Camera-type eye (tissue), 1 donor: Measurements from ENCODE around the gene ADAD1. TPM values are rescaled to one million over a fixed set of nuclear protein-coding genes. Genes with fewer than 3 reads are reported as not detected.

Experiments used
- total RNA-seq: library from RNA; depleted of rRNA; stranded (reverse); fragments of >200 nt; gene quantifications from one replicate; pipeline ENCODE4 v1.2.3, GENCODE V29; 2014

The ADAD1 gene
- total RNA-seq: not detected

DNA sequence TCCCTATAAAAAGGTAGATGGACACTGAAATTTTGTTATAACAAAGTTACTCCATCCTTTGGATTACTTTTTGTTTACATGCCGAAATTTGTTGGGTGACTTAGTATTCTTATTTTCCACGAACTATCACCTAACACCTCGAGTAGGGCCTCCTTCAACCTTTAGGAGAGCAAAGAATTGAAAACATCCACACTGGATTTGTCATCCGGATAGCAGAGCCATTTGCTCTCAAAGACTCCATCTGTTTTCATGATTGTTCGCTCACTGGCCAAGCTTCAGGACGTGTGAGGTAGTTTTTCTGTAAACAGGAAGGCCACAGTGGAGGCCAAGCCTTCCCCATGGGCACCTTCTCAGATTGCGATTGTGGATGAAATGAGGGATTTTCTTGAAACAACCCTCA is at the start of gene ADAD1:
Gene ADAD1, plus strand, starts transcription at position 301 of the 400 bp plus-strand sequence. CDS start 1,059 bp downstream, outside the sequence.

DNA sequence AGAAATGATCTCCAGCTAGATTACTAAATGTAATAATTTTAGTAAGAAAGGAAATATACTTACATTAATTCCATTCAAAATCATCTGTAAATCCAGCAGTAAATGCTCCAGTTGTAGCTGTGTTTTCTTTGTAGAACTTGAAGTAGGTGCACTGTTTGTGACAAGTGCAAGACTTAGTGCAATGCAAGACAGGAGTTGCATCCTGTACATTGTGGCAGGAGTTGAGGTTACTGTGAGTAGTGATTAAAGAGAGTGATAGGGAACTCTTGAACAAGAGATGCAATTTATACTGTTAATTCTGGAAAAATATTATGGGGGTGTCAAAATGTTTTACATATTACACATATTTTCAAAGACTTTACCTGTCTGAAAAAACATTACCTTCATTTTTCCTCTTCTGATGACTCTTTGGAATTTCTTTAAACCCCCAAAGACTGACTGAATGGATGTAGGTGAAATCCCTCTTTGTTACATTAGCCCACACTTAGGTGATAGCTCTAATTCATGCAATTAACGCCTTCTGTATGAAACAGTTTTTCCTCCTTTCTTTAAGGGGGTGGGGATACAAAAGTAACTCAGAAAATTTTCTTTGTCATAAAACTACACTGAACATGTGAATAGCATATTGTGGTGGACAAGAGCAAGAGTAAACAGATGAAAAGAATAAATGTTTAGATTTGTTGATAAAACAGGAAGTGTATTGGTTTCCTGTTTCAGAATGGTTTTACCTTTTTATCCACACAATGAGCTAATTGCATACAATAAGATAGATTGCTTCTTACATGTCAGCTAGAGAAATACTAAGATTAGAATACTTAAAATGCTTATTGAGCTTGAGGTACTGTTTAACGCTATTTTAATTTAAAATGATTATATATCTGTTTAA is 77.7 kb downstream of the ADAD1 start, which contains the start of gene IL2:
Gene IL2, minus strand, starts transcription at position 495 of the 886 bp plus-strand sequence. Its CDS starts 285 bp downstream, at position 210.

Other genes starting within 250 kb of the ADAD1 start
- gene BLTP1, start 226.7 kb upstream of the ADAD1 start, total RNA-seq: 224 TPM
- gene IL2, start 77.7 kb downstream of the ADAD1 start, total RNA-seq: not detected
- not detected for gene IL21, start 242.1 kb downstream of the ADAD1 start, total RNA-seq